HepG2 (cell line): ENCODE data around the gene TASP1. TPM values are rescaled to one million over a fixed set of nuclear protein-coding genes. Genes with fewer than 3 reads are reported as not detected.
"Not testable (repeated sequence)": the region's sequence is repeated elsewhere in the genome, so short reads cannot be mapped to it uniquely, and the experiment has no call there.

Source experiments
- ATAC-seq: fragments of 200-7000 bp; cut with Tn5 transposase; 3 replicates; pipeline ENCODE4 v1.9.1; 2020; ENCODE audit warnings: mild to moderate bottlenecking, moderate library complexity
- BruUV-seq: library from RNA; stranded (reverse); fragments of 400-500 nt; replicated peaks from 2 replicates; lab custom pipeline; 2021; lab: Mats Ljungman, UMichigan
- CTCF ChIA-PET: fragments of 300-600 bp; formaldehyde crosslinking; extraction: SDS; loops from one replicate; lab custom pipeline; 2021; ENCODE audit warnings: low total read pairs, inconsistent platforms, low intra/inter-chr PET ratio; lab: Yijun Ruan, JAX
- POLR2A ChIA-PET: fragments of 350-600 bp; sonication (Branson Sonifier 250); formaldehyde crosslinking; loops from one replicate; lab custom pipeline; 2020; ENCODE audit warnings: antibody characterized with exemption, inconsistent platforms; lab: Yijun Ruan, JAX
- DNase-seq: peaks from one replicate; pipeline ENCODE4 v3.0.0-alpha.2; 2015; ENCODE audit warnings: low spot score
- FAIRE-seq: peaks from 3 replicates; lab custom pipeline; 2011; peaks lifted over from hg19 to GRCh38; lab: Jason Lieb, UNC
- H2AFZ ChIP-seq: one replicate; pipeline ENCODE4 v1.6.1; 2011; ENCODE audit warnings: low read length, inconsistent platforms
- H3K27ac ChIP-seq: fragments of 300-600 bp; 3 replicates; pipeline ENCODE4 v1.8.0; 2011; ENCODE audit warnings: mixed run types, mild to moderate bottlenecking, mixed read lengths, low read length, inconsistent platforms; ENCODE audit not compliant: insufficient read depth; ENCODE audit errors: extremely low read length
- H3K27me3 ChIP-seq, 2 experiments: fragments of 200-600 bp in 1 of 2; 2 replicates in 1 of 2; 3 replicates in 1 of 2; pipeline versions ENCODE4 v1.6.0 to v1.8.0; 2011; ENCODE audit warnings: low read length in 2 of 2, mild to moderate bottlenecking in 2 of 2, moderate library complexity in 2 of 2, inconsistent platforms in 1 of 2; ENCODE audit not compliant: insufficient read depth in 2 of 2, control insufficient read depth in 1 of 2
- H3K36me3 ChIP-seq, 2 experiments: fragments of 200-600 bp in 1 of 2; replicated peaks in 1 of 2; 2 replicates in 1 of 2; 3 replicates in 1 of 2; pipeline versions ENCODE4 v1.5.1 to v1.8.0; 2011; ENCODE audit warnings: low read length in 2 of 2, inconsistent platforms in 1 of 2; ENCODE audit not compliant: insufficient read depth in 2 of 2, control insufficient read depth in 1 of 2
- H3K4me1 ChIP-seq: 2 replicates; pipeline ENCODE4 v1.5.1; 2012; ENCODE audit warnings: low read length, inconsistent platforms; ENCODE audit not compliant: insufficient read depth
- H3K4me2 ChIP-seq: 2 replicates; pipeline ENCODE4 v1.6.0; 2011; ENCODE audit warnings: low read depth, low read length, inconsistent platforms
- H3K4me3 ChIP-seq, 3 experiments: fragments of 200-600 bp in 1 of 3; sonication (generic), shearing (Covaris generic) in 1 of 3; replicated peaks in 1 of 3; 2 replicates each; pipeline ENCODE4 v1.5.1; 2011 to 2016; ENCODE audit warnings: low read length in 3 of 3, inconsistent platforms in 2 of 3, low read depth in 2 of 3, mild to moderate bottlenecking in 2 of 3, control low read depth in 1 of 3, mixed read lengths in 1 of 3; ENCODE audit not compliant: insufficient read depth in 1 of 3
- H3K79me2 ChIP-seq: one replicate; pipeline ENCODE4 v1.6.1; 2011; ENCODE audit warnings: low read length, inconsistent platforms; ENCODE audit not compliant: insufficient read depth
- H3K9ac ChIP-seq: 2 replicates; pipeline ENCODE4 v1.6.0; 2011; ENCODE audit warnings: mild to moderate bottlenecking, low read depth, low read length, inconsistent platforms; ENCODE audit not compliant: insufficient read depth
- H3K9me3 ChIP-seq: 2 replicates; pipeline ENCODE4 v1.5.1; 2012; ENCODE audit warnings: mild to moderate bottlenecking, low read length
- H4K20me1 ChIP-seq: 2 replicates; pipeline ENCODE4 v1.6.0; 2011; ENCODE audit warnings: inconsistent platforms, mild to moderate bottlenecking, low read length, moderate library complexity; ENCODE audit not compliant: insufficient read depth
- WGBS: methylation state at CpG from one replicate; pipeline ENCODE4 v1.1.6; 2017; ENCODE audit warnings: low lambda C conversion rate; 5-methylcytosine and 5-hydroxymethylcytosine counted together
- in situ Hi-C: cut with HindIII; loops from 2 replicates; pipeline ENCODE4 v1.10.0; 2017; ENCODE audit warnings: low pct_unique_long_range_greater_than_20kb; ENCODE audit not compliant: extremely low pct_ligation_motif_present
- intact Hi-C: fragments of 100-400 bp; cut with micrococcal nuclease; formaldehyde crosslinking; loops from one replicate; pipeline ENCODE4 v1.10.0; 2022; ENCODE audit not compliant: unreplicated experiment
- polyA plus RNA-seq, 8 experiments: library from polyadenylated mRNA; depleted of rRNA in 3 of 8; stranded (reverse) in 7 of 8; unstranded in 1 of 8; fragments of >200 nt; fragmentation: Illumina TruSeq in 4 of 8; extraction: Trizol in 4 of 8; gene quantifications; 2 replicates each; pipeline versions ENCODE4 v1.2.1 to v1.2.3, GENCODE V29; 2011 to 2016; ENCODE audit warnings: low read depth in 4 of 8, missing spikeins in 1 of 8, mixed read lengths in 1 of 8; ENCODE audit not compliant: insufficient read depth in 1 of 8
- total RNA-seq, 5 experiments: library from RNA; depleted of rRNA; stranded (reverse); fragments of >200 nt; fragmentation: Illumina TruSeq; extraction: Trizol; gene quantifications; 2 replicates each; pipeline ENCODE4 v1.2.3, GENCODE V29; 2016; ENCODE audit warnings: low read depth in 1 of 5

TASP1 gene
- total and polyA plus RNA-seq, 2 of the 13 experiments (the other 11 are each of a cell fraction or from before 2014, with no cell fraction given) = 10.0 to 25.2 TPM

- H3K79me2 ChIP-seq, H4K20me1 ChIP-seq, H3K4me2 ChIP-seq, BruUV-seq, intact Hi-C loops, ATAC-seq, H2AFZ ChIP-seq, in situ Hi-C loops, H3K9ac ChIP-seq, CTCF ChIA-PET, H3K27me3 ChIP-seq, H3K27ac ChIP-seq, POLR2A ChIA-PET, H3K9me3 ChIP-seq, FAIRE-seq, DNase-seq, H3K4me1 ChIP-seq, H3K4me3 ChIP-seq: not testable (repeated sequence)
- peaks cover 2 to 28% of the 10 kb centered on the region in 2 experiments; a peak in 3 of 5 replicates for H3K36me3 ChIP-seq
- 76% methylated on average over 1 of the region's 1 CpG for WGBS
Observed at GRCh38 chr20:13618456-13618855, 20.3 kb downstream of the TASP1 start.

- POLR2A ChIA-PET, H3K9ac ChIP-seq, ATAC-seq, H3K4me3 ChIP-seq, CTCF ChIA-PET, in situ Hi-C loops, H2AFZ ChIP-seq, FAIRE-seq, H4K20me1 ChIP-seq, H3K27me3 ChIP-seq, H3K4me2 ChIP-seq, H3K4me1 ChIP-seq, H3K79me2 ChIP-seq, H3K27ac ChIP-seq, H3K9me3 ChIP-seq, intact Hi-C loops, BruUV-seq, DNase-seq: not testable (repeated sequence)
- 86% methylated on average over 2 of the region's 2 CpGs for WGBS
- peaks cover 2 to 24% of the 10 kb centered on the region in 2 experiments; a peak in 3 of 5 replicates for H3K36me3 ChIP-seq
Observed at GRCh38 chr20:13617585-13617984, 21.1 kb downstream of the TASP1 start.

- H3K4me1 ChIP-seq, H4K20me1 ChIP-seq, BruUV-seq, H3K79me2 ChIP-seq, H3K4me2 ChIP-seq, ATAC-seq, H3K9me3 ChIP-seq, in situ Hi-C loops, H3K27me3 ChIP-seq, DNase-seq, H3K9ac ChIP-seq, H2AFZ ChIP-seq, H3K4me3 ChIP-seq, FAIRE-seq, intact Hi-C loops, POLR2A ChIA-PET, CTCF ChIA-PET, H3K27ac ChIP-seq: not testable (repeated sequence)
- 100% methylated on average over 2 of the region's 2 CpGs for WGBS
- H3K36me3 ChIP-seq = peaks cover 0 to 15% of the 10 kb centered on the region in 2 experiments; a peak in 3 of 5 replicates
Observed at GRCh38 chr20:13616713-13617112, 22.0 kb downstream of the TASP1 start.
